MM.1S (cell line): ENCODE data around the gene TNFAIP8.

Experiments
- CTCF ChIP-seq: fragments of 300-600 bp; sonication (generic); IDR thresholded peaks from 2 replicates; pipeline ENCODE4 v1.5.1; 2016; ENCODE audit warnings: antibody characterized with exemption, low read length, mixed read lengths
- EZH2 ChIP-seq: fragments of 300-600 bp; sonication (generic); optimal IDR thresholded peaks from 2 replicates; pipeline ENCODE3; 2017; ENCODE audit warnings: low read depth, mild to moderate bottlenecking, antibody characterized with exemption, low read length, mixed read lengths

- TF ChIP-seq CTCF (no peak), EZH2 (no peak)
These were observed 31.0 kb upstream of the TNFAIP8 start for GRCh38 chr5:119324842-119325241.
